HTERT RPE-1 (cell line): ENCODE data around the gene MTHFD1L.
"Not testable (repeated sequence)": the region's sequence is repeated elsewhere in the genome, so short reads cannot be mapped to it uniquely, and the experiment has no call there.

ENCODE experiments used
- in situ Hi-C: fragments of 300-500 bp; cut with MboI; formaldehyde crosslinking; loops from 4 replicates; pipeline ENCODE4 v1.14.3; 2020; ENCODE audit warnings: low sequenced_read_pairs

The MTHFD1L gene

DNA sequence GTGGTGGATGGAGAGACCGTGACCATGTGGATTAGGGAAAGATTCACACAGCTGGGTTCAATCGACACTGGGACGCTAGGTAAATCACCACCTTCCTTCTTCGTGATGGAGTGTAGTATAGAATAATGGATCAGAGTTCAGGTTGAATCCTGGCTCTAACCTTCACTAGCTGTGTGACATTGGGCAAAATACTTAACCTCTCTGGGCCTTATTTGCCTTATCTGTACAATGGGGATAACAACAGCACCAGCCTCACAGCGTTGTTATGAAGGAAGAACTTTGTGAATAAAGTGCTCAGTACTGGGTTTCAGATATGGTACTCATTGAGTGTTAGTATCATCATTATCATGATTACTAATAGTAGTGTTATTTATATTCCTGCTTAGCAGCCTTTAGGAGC lies 248.1 kb downstream of the MTHFD1L start:
- in situ Hi-C loops: no loop called here

DNA sequence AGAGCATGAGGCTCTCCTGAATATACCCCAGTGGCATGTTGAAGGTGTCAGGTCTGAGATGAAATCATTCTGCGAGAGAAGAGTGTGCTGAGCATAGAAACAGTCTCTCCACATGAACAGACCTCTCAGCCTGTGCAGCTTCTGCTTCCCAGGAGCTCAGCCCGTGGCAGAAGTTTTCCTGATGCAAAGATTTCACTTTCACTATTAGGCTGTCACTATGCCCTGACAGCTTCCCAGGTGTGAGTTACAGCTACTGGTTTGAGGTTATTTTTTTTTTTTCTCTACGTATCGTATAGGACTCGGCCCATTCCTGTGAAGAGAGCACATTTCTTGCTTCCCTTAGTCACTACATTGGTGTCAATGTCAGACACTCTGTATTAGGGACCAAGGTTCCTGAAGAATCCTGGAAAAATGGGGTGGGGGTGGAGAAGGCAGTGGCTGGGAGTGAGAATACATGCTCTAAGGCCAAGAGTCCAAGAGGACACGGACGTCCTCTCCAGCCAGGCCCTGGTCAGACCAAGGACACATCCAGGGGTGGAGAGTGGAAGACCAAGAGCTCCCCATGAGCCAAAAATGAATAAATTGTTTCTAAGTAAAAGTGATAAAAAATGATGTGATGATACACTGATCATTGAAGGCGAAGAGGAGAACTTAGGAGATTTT lies 253.1 kb downstream of the MTHFD1L start:
- in situ Hi-C loops: no loop called here

DNA sequence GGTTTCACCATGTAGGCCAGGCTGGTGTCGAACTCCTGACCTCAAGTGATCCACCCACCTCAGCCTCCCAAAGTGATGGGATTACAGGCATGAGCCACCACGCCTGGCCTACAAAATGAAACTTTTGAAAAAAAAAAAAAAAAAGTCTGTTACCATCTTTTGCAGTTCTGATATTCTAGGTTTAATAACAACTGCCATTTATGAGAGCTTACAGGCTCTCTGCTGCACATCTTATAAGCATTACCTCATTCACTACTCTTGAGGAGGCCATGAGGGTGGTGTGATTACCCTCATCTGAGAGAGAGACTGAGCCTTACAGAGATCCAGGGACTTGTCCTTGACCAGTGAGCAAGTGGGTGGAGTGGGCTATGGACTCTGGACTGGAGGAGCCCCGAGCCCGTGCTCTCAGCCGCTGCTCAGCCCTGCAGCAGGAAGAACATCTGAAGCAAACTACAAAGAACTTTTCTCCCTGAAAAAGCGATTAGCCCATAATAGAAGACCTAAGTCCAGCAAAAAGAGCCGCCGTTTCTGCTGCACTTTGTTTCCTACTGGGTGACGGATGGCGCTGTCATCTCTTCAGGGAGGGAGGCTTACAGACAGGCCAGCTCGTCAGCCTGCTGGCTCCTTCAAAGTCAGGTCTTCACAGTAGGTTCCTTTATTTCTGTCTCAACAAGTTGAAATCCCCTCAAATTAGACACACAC lies 254.5 kb downstream of the MTHFD1L start:
- in situ Hi-C loops: no loop called here

DNA sequence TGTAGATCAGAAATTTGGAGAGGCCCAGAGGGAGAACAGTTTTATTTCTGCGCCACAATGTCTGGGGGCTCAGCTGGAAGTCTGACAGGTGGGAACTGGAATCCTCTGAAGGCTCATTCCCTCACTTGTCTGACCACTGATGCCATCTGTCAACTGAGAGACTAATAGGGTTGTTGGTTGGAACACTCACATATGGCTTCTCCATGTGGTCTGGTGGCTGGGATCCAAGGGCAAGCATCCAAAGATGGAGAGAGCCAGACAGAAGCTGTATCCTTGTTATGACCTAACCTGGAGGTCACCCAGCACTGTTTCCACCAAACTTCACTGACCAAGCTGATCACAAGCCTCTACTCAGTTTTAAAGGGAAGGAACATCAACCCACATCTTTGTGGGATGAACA lies 256.4 kb downstream of the MTHFD1L start:
- in situ Hi-C loops: no loop called here

DNA sequence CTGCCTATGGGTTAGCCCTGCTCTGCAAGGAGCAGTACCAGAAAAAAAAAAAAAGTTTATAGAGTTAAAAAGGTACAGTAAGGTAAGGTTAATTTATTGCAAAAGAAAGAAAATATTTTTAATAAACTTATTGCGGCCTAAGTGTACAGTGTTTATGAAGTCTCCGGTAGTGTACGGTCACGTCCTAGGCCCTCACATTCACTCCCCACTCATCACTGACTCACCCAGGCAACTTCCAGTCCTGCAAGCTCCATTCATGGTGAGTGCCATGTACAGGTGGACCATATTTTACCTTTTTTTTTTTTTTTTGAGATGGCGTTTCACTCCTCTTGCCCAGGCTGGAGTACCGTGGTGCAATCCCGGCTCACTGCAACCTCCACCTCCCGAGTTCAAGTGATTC lies 258.1 kb downstream of the MTHFD1L start:
- in situ Hi-C loops: not testable (repeated sequence)

DNA sequence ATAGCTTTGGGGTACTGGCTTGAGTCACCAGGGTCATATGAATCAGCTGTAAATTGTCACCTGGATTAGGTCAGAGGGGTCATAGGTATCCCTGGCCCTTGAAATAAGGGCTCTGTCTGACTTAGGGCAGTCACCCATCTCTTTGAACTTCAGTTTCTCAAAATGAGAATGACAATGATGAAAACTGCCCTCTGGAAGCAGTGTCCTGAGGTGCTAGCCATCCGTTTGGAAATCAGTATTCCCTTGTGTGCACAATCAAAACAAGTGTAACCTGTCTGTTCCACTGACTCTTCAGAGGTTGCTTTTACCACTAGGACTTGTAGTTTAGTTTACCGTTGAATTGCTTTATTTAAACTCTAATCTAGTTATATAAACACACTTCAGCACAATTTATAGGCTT lies 259.7 kb downstream of the MTHFD1L start:
- in situ Hi-C loops: not testable (repeated sequence)

DNA sequence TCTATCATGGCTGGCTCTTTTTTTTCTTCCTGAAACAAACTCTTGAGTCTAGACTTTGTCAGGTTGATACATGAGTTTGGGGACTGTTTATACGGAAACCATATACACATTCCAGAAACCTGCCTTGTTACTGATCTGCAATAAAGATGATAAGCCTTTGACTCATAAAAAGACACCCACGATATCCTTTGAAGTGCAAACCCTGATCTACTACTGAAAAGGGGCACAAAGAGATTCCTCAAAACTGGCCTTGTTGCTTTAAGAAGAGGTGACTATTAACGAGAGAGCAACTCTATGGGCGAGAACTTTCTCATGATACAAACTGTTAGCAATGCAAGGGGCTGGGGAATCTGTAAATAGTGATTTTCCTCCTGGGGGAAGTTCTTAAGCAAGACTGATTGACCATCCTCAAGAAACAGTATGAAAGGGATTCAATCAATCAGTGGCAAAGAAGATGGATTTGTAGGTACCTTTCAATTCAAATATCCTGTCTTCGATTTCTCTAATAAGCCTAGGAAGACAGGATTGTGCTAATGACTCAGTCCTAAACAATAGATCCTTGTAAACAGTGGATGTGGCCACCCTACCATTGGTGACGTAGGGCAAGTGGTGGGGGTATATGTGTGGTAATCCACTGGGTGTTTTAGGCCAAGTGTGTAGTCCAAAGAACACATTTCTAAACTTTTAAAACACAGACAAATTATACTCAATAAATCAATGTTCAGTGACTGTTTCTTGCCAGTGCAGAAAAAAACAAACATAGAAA lies 260.3 kb downstream of the MTHFD1L start:
- in situ Hi-C loops: not testable (repeated sequence)

DNA sequence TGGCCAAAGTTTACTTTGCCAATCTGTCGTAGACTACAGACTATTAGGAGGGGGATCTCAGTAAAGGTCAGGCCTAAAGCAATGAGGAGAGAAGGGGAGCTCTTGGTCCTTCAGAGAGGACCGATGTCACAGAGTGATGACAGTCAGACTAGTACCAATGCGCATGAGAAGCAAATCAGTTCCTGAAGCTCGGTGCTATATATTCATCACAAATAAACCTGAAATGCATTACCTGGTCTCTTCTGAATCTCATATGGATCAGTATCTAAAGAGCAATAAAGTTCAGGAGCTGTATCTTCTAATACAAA lies 260.9 kb downstream of the MTHFD1L start:
- in situ Hi-C loops: not testable (repeated sequence)

DNA sequence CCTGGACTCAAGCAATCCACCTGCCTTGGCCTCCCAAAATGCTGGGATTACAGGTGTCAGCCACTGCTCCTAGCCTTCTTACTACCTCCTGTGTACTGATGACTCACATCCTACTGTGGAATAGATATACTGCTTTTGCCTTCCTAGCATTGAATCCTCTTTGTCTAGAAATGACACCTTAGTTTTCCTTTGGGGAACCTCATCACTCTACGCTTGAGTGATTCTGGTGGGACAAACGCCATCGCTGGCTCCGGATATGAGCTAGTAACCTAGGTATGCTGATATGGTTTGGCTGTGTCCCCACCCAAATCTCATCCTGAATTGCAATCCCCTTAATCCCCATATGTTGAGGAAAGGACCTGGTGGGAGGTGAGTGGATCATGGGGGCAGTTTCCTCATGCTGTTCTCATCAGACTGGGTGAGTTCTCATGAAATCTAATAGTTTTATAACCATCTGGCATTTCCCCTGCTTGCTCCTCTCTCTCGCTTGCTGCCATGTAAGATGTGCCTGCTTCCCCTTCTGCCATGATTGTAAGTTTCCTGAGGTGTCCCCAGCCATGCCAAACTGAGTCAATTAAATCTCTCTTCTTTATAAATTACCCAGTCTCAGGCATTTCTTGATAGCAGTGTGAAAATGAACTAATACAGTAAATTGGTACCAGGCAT lies 261.8 kb downstream of the MTHFD1L start:
- in situ Hi-C loops: not testable (repeated sequence)

DNA sequence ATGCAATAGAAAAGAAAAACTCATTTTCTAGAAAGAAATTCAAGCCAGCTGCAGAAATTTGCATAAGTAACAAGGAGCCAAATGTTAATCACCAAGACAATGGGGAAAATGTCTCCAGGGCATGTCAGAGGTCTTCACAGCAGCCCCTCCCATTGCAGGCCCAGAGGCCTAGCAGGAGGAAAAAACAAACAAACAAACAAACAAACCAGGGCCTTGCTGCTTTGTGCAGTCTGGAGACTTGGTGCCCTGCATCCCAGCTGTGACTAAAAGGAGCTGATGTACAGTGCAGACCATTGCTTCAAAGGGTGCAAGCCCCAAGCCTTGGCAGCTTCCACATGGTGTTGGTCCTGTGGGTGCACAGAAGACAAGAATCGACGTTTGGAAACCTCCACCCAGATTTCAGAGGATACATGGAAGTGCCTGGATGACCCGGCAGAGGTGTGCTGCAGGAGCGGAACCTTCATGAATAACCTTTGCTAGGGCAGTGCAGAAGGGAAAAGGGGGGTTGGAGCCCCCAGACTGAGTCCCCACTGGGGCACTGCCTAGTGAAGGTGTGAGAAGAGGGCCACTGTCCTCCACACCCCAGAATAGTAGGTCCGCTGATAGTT lies 263.4 kb downstream of the MTHFD1L start:
- in situ Hi-C loops: no loop called here

DNA sequence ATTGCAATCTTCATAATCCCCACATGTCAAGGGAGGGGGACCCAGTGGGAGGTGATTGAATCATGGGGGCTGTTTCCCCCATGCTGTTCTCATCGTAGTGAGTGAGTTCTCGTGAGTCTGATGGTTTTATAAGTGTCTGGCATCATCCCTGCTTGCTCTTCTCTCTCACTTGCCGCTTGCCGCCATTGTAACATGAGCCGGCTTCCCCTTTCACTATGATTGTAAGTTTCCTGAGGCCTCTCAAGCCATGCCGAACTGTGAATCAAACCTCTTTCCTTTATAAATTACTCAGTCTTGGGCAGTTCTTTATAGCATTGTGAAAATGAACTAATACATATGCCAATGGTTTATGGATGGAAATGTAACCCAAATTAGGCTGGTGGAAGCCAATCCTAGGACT lies 264.8 kb downstream of the MTHFD1L start:
- in situ Hi-C loops: no loop called here

DNA sequence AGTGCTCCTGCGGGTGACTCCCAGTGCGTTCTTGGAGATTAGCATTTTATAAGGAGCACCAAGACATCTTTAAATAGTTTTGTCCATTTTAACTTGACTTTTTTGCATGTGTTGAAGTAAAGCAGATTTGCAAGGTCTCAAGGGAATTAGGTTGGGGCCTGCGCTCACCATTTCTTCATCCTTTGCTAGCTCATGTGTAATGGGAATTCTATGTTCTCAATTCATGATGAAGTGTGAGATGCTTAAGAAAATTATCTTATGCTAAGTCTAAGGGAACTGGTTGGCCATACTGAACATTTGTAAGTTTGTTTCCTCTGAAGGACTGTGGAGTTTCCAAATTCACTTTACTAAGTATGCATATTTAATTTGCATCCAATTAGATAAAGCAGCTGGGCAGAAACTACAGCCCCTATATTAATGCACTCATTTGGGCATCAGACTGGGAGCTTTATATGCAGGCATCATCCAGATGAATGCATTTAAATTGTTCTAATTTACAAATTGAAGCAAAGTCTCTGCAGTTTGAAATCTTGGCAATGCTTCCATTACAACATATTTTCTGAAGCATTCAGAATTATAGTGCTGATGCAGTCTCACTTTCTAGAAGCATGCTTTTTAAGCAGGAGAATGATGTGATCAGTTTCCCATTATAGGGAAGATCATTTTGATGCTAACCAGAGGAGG lies 266.0 kb downstream of the MTHFD1L start:
- in situ Hi-C loops: no loop called here

DNA sequence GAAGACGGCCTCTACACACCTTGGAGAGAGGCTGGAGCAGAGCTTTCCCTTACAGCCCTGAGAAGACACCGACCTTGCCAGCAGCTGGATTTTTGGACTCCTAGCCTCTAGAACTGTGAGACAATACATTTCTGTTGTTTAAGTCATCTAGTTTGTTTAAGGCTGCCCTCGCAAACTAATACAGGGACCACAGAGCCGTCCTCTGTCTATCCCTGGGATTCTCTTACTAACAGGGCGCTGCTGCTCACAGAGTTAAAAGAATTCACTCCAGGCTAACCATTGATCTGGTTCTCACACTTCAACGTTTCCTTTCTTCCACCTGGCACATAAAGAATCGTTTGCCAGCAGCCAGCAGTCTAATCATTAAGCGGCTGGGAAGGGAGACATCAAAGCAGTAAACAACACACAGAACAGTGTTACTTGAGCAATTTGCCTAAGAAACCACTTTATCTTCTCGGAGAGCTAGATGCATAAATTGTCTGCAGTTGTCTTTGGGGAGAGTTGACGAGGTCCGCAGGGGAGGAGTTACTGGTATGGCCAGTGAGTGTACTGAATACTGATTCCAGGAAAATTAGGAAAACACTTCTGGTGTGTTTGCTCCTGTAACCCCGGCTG lies 270.7 kb downstream of the MTHFD1L start:
- in situ Hi-C loops: no loop called here

DNA sequence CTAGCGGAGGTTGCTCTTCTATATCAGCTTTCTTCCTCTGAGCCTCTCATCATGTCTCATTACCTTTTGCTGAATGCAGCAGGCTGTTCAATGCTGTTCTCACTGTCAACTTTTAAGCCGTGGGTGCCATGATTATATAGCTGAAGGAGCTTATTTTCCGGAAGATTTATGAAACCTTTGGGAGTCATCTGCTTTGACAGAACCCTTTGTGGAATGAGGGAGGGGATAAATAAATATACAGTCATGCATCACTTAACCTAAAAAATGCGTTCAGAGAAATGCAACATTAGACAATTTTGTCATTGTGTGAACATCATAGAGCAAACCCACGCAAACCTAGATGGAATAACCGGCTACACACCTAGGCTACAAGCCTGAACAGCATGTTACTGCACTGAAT lies 272.0 kb downstream of the MTHFD1L start:
- in situ Hi-C loops: no loop called here

DNA sequence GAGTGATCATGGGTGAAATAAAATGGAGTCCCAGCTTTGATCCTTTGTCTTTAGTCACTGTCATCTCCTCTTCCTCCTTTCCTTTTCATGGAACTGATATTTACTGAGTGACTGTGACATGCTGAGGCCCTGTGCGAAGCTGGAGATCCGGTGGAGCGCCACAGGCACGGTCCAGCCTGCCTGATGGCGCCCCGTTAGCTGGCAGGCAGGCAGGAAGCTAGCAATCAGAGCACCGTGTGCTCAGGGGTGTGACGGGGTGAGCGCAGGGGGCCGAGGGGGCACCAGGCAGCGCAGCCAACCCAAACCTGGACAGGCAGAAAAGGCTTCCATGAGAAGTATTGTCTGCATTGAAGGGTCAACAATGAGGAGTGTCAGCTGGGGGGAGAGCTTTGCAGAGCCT lies 274.0 kb downstream of the MTHFD1L start:
- in situ Hi-C loops: no loop called here

DNA sequence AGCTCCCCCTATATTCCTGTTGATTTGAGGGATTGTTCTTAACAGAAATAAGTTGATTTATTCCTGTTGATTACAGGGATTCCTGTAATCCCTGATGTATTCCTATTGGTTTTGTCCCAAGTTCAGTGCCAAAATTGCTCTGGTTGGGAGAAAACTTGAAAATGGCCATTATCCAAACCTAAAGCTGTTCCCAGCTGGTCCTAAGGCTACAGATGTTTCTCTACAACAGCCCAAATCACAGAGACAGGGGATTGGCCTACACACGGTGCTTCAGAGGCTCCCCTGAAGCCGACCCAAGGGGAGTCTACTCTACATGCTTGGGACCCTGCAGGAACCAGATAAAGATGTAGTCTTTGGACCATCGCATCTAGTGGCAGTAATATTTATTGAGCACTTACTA lies 275.3 kb downstream of the MTHFD1L start:
- in situ Hi-C loops: no loop called here

DNA sequence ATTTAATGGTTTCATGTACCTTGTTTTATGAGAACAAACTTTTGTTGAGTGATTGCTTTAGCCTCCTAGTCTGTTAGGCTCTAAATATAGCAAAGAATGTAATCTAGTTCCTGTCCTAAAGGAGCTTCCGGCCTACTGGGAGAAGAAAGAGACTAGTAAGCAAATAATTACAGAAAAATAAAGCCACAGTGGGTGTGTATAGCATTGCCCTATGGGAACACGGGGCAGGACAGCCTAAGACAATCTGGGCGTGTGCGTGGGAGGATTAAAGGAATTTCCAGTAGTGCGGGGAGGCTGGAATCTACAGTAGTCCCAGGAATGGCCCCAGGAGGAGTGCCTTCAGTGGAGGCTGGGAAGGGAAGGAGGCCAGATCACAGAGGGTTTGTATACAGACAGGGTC lies 276.2 kb downstream of the MTHFD1L start:
- in situ Hi-C loops: no loop called here

DNA sequence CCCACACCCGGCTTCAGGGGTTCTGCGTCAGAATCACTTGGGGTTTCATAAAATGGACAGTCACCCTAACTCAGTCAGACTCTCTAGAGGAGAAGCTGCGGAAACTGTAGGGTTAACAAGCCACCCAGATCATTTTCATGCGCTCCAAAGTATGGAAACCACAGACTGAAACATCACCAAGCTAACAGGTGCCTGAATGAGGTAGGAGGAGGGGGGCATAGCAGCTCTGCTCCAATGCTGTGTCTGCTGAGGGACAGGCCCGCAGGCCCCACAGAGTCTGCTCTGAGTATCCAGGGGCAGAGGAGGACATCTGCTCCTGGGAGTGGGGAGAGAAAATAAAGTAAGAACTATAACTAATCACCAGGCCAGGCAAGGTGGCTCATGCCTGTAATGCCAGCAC lies 277.2 kb downstream of the MTHFD1L start:
- in situ Hi-C loops: no loop called here

DNA sequence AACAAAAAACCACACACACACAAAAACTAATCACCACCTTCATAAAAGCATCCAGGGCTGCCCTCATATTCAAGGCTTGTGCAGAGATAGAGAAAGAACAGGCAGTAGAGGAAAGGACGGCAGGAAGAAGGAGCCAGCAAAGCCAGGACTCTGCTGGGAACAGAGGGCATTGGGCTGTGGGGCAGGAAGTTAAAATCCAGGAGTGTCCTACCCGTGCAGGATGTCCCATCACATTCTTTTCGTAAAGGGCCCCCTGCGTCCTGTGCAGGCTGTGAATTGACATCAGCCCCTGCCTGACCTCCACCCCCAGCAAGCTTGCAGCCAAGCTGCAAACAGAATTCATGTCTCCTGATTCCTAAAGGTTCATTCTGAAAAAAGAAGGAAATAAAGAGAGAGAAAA lies 277.8 kb downstream of the MTHFD1L start:
- in situ Hi-C loops: no loop called here

DNA sequence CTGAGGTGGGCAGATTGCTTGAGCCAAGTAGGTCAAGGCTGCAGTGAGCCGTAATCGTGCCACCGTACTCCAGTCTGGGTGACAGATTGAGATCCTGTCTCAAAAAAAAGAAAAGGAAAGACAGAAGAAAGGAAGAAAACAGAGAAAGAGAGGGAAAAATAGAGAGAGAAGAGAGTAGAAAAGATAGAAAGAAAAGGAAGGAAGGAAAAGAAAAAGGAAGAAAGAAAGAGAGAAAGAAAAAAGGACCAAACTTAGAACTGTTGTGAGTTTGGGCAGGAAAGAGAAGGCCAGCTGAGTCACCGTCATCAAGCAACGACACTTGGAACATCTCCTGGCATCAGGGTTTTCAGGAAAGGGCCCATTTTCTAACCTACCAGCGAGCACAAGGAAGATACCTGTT lies 278.3 kb downstream of the MTHFD1L start:
- in situ Hi-C loops: no loop called here
